Astrocyte of the spinal cord (primary cell): Measurements from ENCODE around the gene SRMS.
A peak's percentile ranks its signal among the peaks of the same experiment; 100 is the strongest.

Experiments
- DNase-seq: peaks from one replicate; pipeline ENCODE4 v3.0.0; 2011; ENCODE audit warnings: low read depth, low spot score
- H3K4me3 ChIP-seq: 2 replicates; pipeline ENCODE4 v1.5.1; 2011; ENCODE audit warnings: low read depth, mild to moderate bottlenecking, low read length, moderate library complexity
- in situ Hi-C: cut with HindIII; loops from 2 replicates; pipeline ENCODE4 v1.10.0; 2017; ENCODE audit warnings: low sequenced_read_pairs
- TF ChIP-seq, protein P1 (sequence below): IDR thresholded peaks from 2 replicates; pipeline ENCODE4 v1.5.1; 2012; ENCODE audit warnings: low read depth, mild to moderate bottlenecking, low read length, inconsistent platforms

The SRMS gene

GRCh38 chr20:63567386-63568169 is 20.0 kb upstream of the SRMS start:
- in situ Hi-C loops: no loop called here
- H3K4me3 ChIP-seq: no peak overlapping the region
- TF ChIP-seq, protein P1, sequence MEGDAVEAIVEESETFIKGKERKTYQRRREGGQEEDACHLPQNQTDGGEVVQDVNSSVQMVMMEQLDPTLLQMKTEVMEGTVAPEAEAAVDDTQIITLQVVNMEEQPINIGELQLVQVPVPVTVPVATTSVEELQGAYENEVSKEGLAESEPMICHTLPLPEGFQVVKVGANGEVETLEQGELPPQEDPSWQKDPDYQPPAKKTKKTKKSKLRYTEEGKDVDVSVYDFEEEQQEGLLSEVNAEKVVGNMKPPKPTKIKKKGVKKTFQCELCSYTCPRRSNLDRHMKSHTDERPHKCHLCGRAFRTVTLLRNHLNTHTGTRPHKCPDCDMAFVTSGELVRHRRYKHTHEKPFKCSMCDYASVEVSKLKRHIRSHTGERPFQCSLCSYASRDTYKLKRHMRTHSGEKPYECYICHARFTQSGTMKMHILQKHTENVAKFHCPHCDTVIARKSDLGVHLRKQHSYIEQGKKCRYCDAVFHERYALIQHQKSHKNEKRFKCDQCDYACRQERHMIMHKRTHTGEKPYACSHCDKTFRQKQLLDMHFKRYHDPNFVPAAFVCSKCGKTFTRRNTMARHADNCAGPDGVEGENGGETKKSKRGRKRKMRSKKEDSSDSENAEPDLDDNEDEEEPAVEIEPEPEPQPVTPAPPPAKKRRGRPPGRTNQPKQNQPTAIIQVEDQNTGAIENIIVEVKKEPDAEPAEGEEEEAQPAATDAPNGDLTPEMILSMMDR: no peak
- DNase-seq: peak; percentile 27

GRCh38 chr20:63567136-63567385 is 19.5 kb upstream of the SRMS start:
- H3K4me3 ChIP-seq: no peak overlapping the region
- in situ Hi-C loops: no loop called here

GRCh38 chr20:63566395-63567135 is 19.0 kb upstream of the SRMS start:
- DNase-seq: no peak
- H3K4me3 ChIP-seq: no peak overlapping the region
- in situ Hi-C loops: no loop called here
- TF ChIP-seq, protein P1: no peak

More at GRCh38 chr20:63567136-63567385, 19.5 kb upstream of the SRMS start:
- TF ChIP-seq, protein P1: no peak
- no peak for DNase-seq

DNA sequence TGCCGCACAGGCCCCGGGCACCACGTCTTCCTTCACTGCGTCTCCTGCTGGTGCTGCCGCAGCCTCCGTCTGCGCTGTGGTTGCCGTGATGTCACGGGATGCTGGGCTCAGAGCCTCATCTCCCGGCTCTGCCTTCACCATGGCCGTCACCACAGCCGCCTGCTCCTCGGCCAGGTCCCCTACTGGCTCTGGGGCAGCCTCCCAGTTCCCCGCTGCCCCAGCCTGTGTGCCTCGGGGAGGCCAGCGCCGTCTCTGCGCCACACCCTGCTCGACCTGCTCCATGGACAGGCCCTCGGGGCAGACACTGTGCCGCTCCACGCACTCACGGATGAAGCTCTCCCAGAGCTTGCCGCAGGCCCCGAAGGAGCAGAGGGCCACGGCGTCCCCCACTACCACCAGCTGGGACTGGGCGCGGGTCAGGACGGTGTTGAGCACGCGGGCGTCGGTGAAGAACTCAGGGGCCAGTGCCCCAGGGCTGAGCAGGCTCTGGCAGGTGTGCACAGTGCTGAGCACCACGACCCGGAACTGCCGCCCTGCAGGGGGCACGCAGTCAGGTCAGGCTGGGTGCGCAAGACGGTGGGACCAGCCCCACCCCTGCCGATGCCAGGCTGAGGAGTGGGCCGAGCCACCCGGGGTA is 18.3 kb upstream of the SRMS start:
- DNase-seq: no peak
- TF ChIP-seq, protein P1: no peak
- in situ Hi-C loops: no loop called here
- H3K4me3 ChIP-seq: no peak overlapping the region

DNA sequence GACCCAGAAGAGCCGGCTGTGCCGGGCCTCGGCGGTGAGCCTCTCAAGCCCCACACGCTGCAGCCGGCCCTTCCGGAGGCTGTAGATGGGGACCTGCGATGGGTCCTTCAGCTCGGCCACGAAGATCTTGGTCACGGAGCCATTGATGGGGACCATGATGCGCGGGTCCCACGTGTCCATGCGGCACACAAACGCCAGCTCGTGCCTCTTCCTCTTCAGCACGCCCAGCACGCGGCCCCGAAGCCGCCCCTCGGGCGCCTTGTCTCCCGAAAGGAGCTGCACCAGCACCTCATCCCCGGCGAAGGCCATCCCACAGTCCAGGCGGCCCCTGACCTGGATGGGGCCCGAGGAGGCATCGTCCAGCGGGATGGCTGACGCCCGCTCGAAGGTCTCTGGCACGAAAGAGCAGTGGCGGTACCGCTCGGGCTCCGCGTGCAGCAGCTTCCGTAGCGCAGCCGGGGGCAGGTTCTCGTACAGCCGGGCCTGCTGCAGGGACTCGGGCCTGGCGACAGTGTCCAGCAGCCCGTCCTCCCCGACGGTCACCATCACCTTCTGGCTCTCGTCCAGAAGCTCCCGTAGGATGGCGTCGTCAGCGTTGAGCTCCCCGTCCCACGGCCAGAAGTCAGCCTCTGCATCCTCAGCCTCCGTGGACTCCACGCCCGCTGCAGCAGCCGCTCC is 17.6 kb upstream of the SRMS start:
- in situ Hi-C loops: no loop called here
- TF ChIP-seq, protein P1: no peak
- H3K4me3 ChIP-seq: no peak overlapping the region
- DNase-seq: no peak

DNA sequence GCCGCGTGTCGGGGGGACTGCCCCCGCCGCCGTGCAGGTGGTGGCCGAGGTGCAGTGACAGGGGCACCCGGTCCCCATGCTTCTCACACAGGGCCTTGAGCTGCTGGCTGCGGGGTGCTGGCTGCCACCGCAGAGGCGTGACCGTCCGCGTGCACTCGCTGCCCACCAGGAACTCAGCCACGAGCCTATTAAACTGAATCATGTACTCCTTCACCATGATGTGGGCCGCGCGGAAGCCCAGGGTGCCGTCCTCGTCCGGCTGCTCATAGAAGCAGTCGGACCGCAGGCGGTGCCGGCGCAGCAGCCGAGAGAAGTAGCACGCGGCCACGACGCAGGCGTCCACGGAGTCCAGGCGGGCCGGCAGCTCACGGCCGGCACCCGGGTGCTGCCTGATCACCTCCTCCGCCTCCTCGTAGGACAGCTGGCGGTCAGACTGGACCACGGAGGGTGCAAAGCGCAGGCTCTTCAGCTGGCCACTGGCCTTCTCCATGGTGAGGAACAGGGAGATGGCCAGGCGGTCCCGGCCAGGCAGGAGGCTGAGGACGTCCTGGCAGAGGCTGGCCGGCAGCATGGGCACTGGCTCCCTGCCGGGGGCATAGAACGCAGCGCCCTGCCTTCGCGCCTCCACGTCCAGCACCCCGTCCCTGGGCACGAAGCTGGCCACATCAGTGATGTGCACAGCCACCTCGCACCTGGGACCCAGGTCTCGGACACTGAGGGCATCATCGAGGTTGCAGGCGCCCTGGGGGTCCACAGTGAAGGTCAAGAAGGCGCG is 16.7 kb upstream of the SRMS start:
- TF ChIP-seq, protein P1: no peak
- no peak overlapping the region for H3K4me3 ChIP-seq
- in situ Hi-C loops: no loop called here
- no peak for DNase-seq
